ENCODE data around the gene CRELD2.

Gene CRELD2

DNA sequence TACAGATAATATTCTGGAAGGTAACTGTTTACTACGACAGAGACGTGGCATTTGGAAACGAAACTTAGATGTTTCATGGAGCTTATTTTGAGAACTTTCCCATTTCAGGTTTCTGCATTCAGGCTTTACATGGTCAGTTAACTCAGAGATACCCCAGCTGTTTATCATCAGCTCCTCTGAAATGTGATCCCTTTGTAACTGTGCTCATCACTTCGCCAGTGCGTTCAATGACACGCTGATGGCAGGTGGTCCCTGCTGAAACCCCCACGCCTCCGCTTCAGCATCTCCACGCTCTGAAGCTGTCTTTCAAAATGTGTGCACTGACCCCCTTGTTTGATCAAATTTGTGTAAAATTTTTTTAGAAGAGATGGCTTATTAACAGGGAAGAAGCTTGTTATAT is 30.7 kb upstream of the CRELD2 start:
- no peak for DNase-seq

- no peak for DNase-seq
Measured at GRCh38 chr22:49889071-49889470, 29.4 kb upstream of the CRELD2 start.

DNA sequence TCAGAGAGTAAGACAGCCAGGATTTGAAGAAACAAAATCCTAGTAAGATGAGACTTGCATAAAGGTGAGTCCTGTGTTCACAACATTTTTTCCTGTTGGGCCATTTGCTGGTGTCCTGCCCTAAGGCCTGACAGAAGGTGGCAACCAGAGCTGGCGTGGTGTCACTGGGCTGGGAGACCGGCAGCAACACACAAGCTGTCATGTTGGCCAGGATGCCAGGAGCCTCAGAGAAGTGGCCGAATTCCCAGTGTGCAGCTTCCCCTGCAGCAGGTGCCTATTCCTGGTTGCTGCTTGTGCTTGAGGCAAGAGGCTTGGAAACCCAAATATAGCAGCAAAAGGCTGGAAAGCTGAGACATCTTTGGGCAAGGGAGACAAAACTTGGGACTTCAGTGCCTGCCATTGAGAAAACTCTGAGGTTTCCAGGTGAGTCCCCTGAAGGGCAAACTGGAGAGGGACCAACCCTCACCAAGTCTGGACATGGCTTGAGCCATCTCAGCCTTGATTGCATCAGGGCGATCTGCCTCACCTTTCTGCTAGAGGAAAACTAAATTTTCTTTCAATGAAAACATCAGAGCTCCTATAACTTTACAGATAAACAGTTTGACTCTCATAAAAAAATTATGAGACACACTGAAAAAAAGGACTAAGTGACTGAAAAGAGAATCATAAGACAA is 26.1 kb upstream of the CRELD2 start:
- no peak for DNase-seq

- DNase-seq: no peak
Measured at GRCh38 chr22:49893025-49893424, 25.4 kb upstream of the CRELD2 start.

- no peak for DNase-seq
Measured at GRCh38 chr22:49894322-49895054, 23.9 kb upstream of the CRELD2 start.

DNA sequence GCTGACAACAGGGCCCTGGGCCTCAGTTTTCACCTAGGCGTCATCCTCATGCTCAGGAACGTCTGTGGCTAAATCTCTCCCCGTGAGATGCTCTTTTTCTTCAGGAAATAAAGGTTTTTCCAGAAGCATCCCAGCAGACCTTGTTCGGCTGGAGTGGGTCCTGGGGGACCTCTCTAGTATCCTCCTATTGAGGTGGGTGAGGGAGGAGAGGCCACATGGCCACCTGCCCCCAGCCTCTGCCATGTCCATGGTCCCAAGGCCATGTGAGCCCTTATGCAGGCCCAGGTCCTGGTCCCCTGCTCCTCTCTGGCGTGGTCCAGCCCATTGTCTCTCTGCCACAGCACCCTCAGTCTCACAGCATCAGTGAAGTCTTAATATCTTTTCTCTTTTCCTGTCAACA is 22.2 kb upstream of the CRELD2 start:
- no peak for DNase-seq

- no peak for DNase-seq
Measured at GRCh38 chr22:49897015-49897684, 21.3 kb upstream of the CRELD2 start.

DNA sequence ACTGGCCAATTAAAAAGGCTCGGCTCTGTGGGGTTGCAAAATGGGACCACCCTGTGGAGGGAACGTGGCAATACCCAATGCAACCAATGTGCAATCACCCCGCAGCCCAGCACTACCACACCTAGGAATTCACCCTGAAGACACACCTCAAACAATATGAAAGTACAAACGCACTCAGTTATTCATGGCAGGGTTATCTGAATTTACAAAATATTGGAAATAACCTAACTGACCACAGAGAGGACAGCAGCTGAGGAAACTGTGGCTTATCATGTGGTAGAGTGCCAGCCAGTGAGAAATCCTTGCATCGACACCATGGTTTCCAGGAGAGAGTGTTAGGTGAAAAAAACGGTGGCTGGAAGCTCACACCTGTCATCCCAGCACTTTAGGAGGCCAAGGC is 18.9 kb upstream of the CRELD2 start:
- DNase-seq: no peak

DNA sequence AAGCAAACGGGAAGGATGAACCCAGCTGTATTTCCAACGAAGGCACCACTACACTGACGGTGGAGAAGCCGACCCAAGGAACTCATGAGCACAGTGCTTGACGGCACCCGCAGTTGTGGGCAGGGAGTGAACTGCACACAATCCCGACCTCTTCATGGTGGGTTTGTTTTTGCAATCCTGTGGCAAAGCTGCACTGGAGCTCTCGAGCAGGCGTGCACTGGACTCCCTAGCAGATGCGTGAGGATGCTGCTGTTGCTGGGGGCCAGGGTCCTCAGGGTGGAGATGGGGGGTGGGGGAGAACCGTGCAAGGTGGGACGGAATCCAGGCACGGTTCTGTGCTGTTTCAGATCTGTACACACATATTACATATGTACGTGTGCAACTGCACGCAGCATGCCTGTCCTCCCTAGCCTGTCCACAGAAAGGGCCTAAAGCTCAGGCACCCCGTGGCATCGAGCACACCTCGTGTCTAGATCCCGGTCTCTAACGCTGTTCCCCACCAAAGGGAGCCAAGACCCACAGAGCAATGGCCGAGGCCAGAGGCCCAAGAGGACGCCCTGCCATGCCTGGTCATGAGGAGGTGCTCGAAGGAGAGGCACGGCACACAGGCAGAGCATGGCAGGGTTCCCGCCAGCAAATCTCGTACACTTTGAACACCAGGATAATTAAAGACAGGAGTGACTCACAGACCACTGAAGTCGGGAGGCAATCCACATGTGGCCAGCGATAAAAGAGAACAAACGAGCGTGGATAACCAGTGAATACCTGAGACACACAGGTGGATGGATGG is 17.8 kb upstream of the CRELD2 start:
- DNase-seq: no peak

- no peak for DNase-seq
Measured at GRCh38 chr22:49901457-49901856, 17.0 kb upstream of the CRELD2 start.

DNA sequence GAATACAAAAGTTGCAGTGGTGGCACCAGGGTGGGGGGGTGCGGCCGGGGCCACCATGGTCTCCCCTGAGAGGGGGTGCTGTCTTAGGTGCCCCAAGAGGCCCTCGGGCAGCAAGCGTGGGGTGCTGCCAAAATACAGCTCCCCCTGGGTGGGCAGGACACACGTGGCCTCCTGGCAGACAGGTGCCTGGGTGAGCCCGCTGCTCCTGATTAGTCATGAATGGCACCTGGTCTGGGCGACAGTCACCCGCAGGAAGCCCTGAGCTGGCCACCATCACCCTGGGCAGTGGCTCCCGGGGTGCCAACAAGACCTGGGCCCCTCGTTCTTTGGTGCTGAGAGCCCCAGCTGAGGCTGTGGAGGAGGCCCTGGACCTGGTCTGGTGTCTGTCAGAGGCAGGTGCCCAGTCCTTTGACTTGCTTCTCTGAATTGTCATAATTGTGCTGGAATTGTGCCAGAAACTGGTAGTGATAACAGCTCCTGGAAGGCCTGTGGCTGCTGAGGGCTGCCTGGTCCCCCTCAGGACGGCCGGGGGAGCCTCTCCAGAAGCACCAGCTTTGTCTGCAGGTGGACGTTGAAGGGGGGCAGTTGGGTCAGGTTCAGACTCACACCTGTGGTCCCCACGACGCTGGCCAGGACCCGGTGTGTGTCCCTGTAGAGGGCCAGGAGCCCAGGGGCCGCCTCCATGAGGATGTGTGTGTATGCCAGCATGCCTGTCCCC is 15.0 kb upstream of the CRELD2 start:
- no peak for DNase-seq

- no peak for DNase-seq
Measured at GRCh38 chr22:49904040-49904369, 14.4 kb upstream of the CRELD2 start.

GRCh38 chr22:49905465-49905864 is 13.0 kb upstream of the CRELD2 start:
- no peak for DNase-seq

DNA sequence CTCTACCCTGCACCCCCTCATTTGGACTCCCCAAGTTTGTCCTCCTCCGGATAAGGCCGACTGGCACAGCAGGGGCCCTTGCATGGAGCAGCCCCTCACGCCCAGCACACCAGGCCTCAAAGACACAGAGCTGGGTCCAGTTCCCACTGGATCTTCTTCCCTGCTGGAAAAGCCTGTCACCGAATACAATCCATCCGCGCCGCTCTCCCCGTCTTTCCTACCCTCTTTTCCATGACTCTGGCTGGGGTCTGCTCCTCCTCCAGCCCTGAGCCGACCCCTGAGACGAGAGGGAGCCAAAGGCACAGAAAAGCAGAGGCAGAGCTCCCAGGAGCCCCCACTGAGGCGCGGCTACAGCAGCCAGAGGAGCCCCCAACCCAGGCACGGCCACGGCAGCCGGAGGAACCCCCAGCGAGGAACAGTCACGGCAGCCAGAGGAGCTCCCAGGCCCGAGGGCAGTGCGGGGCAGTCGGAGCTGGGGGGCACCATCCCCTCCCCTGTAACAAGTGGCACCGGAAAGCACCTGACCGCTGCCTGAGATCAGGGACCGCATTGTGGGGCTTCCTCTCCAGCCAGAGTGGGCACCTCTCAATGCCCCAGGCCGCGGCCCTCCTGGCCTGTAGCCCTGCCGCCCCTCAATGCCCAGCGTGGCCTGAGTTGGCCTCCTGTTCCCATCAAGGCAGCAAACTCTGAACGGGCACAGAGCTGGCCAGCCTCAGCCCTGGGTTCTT is 12.2 kb upstream of the CRELD2 start:
- no peak for DNase-seq

GRCh38 chr22:49906799-49907290 is 11.6 kb upstream of the CRELD2 start:
- no peak for DNase-seq

DNA sequence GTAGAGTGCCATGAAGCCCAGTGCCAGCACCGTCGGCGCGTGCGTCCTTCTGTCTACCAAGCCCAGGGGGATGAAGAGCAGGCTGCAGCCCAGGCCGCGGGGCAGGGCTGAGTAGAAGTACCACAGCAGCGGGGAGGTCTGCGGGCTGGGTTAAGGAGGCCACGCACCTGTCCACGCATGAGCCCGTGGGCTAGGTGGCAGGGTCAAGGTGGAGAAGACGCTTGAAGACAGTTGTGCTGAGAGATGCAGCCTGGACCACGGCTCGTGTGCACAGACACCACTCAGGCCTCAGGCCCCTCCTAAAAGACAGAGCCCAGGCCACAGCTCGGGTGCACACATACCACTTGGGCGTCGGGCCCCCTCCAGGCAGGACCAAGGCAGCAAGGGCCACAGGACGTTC is 10.6 kb upstream of the CRELD2 start:
- DNase-seq: no peak

DNA sequence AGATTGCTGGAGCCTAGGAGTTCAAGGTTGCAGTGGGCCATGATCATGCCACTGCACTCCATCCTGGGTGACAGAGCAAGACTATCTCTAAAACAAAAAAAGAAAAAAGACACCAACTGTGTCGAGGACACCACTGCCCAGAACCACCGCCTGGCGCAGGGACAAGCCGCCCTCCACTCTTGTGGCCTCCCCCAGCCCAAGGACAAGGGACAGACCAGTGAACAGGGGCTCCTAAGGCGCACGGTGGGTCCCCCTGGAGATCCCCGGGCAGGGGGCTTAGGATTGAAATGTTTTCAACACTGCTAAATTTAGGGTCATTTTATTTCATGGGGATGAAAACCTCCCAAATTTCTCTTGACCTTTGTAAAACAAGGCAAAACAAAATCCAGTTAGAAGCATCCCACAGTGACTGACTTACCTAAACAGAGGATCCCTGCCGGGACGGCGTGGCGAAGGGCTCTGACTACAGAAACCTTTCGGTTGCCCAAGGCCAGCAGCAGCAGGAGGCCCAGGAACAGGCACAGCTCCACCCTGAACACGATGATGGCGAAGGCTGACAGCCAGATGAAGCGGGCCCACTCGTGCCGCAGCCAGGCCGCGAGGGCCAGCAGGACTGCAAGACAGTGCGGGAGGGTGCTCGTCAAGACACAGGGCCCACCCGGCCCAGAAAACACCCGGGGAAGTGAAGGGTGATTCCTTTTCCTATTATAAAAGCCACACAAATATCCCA is 8.8 kb upstream of the CRELD2 start:
- DNase-seq: no peak

DNA sequence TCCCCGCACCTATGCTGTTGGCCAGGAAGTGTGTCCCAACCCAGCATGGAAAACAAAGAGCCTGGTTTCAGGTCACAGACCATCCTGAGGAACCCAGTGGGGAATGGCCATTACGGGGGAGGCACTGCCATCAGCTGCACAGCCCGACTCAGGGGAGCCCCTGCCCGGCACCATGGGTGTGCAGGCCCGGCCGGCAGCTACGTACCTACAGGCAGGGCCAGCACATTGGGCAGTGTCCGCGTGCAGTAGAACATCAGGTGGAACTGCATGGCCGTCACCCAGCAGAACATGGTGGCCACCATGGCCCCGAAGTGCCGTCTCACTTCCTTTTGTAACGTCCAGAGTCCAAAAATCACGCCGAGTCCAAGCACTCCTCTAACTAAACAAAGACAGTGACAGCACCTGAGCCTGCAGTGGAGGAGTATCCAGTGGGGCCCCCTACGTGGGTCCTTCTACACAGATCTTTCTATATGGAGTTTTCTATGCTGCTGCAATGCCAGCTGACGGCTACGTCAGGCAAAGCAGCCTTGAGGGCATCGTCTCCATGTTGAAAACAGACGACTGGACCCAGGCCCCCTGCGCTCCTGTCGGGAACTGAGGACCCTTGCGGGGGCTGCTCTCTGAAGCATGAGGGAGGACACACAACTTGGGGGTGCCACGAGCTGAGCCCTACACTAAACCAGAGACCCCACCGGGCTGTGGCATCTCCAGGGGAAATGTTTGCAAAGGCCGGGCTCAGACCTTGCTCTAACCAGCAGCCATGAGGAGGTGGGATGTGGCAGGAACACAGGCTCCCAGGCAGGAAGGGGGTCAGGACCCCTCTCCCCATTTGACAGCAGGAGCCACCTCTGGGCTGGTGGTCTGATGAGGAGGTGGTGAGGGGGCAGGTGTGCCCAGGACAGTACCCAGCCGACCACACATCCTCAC is 7.9 kb upstream of the CRELD2 start:
- DNase-seq: no peak

DNA sequence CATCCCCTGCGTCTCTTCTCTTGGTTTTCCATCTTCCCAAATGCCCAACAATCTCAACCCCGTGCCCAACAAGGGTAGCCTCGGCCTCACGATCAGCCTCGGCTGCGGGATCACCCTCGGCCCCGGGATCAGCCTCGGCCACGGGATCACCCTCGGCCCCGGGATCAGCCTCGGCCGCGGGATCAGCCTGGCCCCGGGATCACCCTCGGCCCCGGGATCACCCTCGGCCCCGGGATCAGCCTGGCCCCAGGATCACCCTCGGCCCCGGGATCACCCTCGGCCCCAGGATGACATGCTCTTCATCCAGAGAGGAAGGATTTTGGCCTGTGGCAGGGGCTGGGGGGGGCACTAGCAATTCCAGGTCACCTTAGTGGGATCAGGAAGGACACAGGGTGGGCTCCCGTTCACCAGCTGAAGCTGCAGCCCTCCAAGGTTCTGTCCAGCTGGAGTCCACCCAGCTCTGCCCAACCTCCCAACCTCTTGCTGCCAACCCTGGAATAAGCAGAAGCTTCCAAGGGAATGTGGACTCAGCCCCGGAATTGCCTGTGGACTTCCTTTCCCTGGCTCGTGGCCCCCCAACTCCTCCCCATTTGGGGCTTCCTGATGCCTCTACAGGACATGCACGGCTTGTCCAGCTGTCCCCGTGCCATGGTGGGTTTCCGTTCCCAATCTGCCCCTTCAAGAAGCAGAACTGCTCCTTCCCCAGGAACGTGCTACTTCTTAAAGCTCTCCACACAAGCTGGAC is 6.4 kb upstream of the CRELD2 start:
- no peak for DNase-seq

All from activated T-cell treated with anti-CD3 and anti-CD28 coated beads for 4 hours (primary cell).